Measurements from ENCODE around the gene LHB. TPM values are rescaled to one million over a fixed set of nuclear protein-coding genes. Genes with fewer than 3 reads are reported as not detected.

Gene LHB
- polyA plus RNA-seq, 10 donors, result 0.34 TPM; not detected in 9

- DNase-seq, result no peak
Measured at GRCh38 chr19:48985711-48986110, 31.2 kb downstream of the LHB start.

DNA sequence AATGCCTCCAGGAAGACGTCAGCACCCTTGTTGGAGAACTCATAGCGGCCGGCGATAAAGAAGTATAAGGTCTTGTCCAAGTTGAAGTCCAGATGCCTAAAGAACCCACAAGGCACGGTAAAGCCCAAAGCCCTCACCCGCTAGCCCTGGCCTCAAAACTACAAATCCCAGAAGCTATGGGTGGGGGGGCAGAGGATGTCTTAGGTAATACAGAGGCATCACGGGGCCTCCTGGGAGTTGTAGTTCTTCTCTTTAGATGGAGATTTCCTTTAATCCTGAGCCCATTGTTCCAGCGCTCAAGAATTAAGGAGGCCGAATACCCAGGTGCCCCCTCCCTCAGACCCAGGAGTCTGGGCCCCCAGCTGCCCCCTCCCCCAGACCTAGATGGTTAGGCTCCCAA is 34.6 kb downstream of the LHB start:
- DNase-seq, result no peak

DNA sequence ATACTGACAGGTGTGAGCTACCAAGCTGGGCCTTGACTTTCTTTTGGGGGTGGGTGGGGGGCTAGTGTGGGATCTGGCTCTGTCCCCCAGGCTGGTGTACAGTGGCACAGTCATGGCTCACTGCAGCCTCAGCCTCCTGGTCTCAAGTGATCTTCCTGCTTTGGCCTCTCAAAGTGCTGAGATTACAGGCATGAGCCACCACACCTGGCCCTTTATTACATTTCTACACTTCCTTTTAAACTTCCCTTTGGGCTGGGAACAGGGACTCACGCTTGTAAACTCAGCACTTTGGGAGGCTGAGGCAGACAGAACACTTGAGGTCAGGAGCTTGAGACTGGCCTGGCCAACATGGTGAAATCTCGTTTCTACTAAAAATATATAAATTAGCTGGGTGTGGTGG is 39.8 kb downstream of the LHB start:
- DNase-seq, result no peak

GRCh38 chr19:48975947-48976847 is 40.7 kb downstream of the LHB start:
- peak in 1 of 3 donors; percentile 66 for DNase-seq

GRCh38 chr19:48970923-48971395 is 45.9 kb downstream of the LHB start:
- peak; percentile 71 to 91 (median 87) for DNase-seq

DNA sequence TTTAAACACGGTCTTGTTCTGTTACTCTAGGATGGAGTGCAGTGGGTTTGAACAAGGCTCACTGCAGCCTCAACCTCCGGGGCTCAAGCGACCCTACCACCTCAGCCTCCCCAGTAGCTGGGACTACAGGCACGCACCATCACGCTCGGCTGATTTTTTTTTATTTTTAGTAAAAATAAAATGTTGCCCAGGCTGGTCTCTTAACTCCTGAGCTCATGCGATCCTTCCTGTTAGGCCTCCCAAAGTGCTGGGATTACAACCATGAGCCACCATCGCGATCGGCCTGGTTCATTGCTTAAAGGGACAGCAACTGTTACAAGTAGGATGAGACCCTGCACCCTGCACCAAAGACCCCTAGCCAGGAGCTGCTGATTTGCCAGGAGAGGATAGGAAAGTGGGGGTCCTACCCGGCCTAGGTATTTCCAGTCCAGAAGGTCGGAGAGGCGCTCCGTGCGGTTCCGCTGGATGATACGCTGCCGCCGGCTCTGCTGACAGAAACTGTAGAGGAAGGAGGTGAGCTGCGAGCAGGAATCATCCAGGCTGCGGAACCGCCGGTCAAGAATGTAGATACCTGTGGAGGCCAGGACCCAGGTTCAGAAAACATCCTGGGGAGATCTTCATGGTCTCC is 46.6 kb downstream of the LHB start:
- DNase-seq, result no peak

- DNase-seq, result no peak
Measured at GRCh38 chr19:48969276-48970138, 47.4 kb downstream of the LHB start.

GRCh38 chr19:48968813-48969218 is 48.1 kb downstream of the LHB start:
- no peak for DNase-seq

DNA sequence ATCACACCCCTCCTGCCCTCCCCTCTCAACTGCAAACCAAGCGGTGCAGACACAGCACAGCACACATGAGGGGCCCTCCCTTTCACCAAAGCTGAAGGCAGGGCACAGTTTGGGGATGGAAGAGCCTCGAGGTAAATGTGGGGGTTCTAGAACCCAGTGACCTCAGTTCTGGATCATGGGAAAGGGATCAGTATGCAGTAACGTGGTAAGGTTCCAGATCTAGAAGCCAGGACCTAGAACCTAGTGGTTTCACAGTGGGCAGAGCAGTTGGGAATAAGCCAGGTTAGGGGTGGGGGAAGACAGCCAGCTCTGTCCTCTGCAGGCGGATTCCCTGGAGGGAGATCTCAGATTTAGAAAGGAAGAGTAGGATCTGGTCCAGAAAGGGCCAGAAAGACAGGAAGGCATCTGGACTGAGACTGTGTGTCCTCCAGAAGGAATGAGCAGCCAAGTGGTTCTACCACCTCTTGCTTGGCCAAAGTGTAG is 48.7 kb downstream of the LHB start:
- no peak for DNase-seq

DNA sequence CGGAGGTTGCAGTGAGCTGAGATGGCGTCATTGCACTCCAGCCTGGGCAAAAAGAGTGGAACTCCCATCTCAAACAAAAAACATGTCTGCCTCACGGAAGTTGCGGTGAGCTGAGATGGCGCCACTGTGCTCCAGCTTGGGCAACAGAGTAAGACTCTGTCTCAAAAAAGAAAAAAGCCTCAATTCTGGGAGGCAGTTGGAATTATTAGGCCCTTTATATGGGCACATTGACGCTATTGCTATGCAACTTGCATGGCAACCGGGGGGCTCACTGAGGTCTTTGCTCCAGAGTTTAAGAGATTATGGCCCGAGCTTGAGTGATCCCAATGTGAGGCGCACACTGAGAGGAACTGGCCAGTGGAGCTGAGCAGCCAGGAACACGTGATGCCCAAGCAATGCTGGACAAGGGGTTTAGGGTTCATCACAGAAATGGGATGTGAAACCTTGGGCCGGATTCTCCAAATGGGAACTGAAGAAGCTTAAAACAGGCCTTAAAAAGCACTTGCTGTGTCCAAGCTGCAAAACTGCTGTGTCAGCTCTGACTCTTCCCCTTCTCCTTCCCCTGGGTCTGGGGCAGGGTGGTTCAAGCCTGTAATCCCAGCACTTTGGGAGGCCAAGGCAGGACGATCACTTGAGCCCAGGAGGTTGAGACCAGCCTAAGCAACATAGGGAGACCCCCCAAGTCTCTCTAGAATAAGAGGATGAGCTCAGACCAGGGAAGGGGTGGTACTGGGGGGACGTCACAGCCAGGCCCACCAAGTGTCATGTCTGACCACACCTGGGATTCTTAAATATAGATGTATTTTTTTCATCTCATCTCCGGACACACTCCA is 49.3 kb downstream of the LHB start:
- peak in 1 of 3 donors; percentile 68 for DNase-seq

GRCh38 chr19:48966541-48967345 is 50.1 kb downstream of the LHB start:
- no peak for DNase-seq

Other genes with a start within 250 kb of the LHB start
- gene BCAT2, start 206.1 kb downstream of the LHB start, polyA plus RNA-seq (ENCODE audit: insufficient read length in 10 of 10), result 10 to 100 TPM; 19.6 to 24.3 (median 22.4) TPM
- 1 to 10 TPM; 2.6 to 4.5 (median 3.2) TPM for gene HSD17B14, start 180.6 kb downstream of the LHB start, polyA plus RNA-seq (ENCODE audit: insufficient read length in 10 of 10)
- 10 to 100 TPM; 23.6 to 43.5 (median 33.1) TPM for gene PLEKHA4, start 148.5 kb downstream of the LHB start, polyA plus RNA-seq (ENCODE audit: insufficient read length in 10 of 10)
- 10 to 100 TPM; 44.3 to 79.0 (median 62.4) TPM for gene PPP1R15A, start 144.7 kb downstream of the LHB start, polyA plus RNA-seq (ENCODE audit: insufficient read length in 10 of 10)
- under 1 TPM in 5 of 10 donors, not detected in 5; 0.16 to 0.54 (median 0.30) TPM for gene TULP2, start 118.3 kb downstream of the LHB start, polyA plus RNA-seq (ENCODE audit: insufficient read length in 10 of 10)
- 100 to 1,000 TPM; 118 to 190 (median 146) TPM for gene NUCB1, start 116.8 kb downstream of the LHB start, polyA plus RNA-seq (ENCODE audit: insufficient read length in 10 of 10)
- under 1 TPM in 9 of 10 donors, not detected in 1; 0.15 to 0.80 (median 0.39) TPM for gene DHDH, start 83.4 kb downstream of the LHB start, polyA plus RNA-seq (ENCODE audit: insufficient read length in 10 of 10)
- gene BAX, start 62.2 kb downstream of the LHB start, polyA plus RNA-seq (ENCODE audit: insufficient read length in 10 of 10), result 10 to 100 TPM; 32.8 to 56.5 (median 42.7) TPM
- 100 to 1,000 TPM; 520 to 975 (median 659) TPM for gene FTL, start 51.8 kb downstream of the LHB start, polyA plus RNA-seq (ENCODE audit: insufficient read length in 10 of 10)
- gene GYS1, start 23.8 kb downstream of the LHB start, polyA plus RNA-seq (ENCODE audit: insufficient read length in 10 of 10), result 100 to 1,000 TPM in 2 of 10 donors, 10 to 100 TPM in 8; 52.5 to 103 (median 84.0) TPM
- 10 to 100 TPM; 43.8 to 73.4 (median 52.0) TPM for gene RUVBL2, start 23.2 kb downstream of the LHB start, polyA plus RNA-seq (ENCODE audit: insufficient read length in 10 of 10)
- gene CGB3, start 7.2 kb upstream of the LHB start, polyA plus RNA-seq (ENCODE audit: insufficient read length in 10 of 10), result under 1 TPM in 2 of 10 donors, not detected in 8; 0.19 to 0.54 TPM
- under 1 TPM in 1 of 10 donors, not detected in 9; 0.49 TPM for gene CGB2, start 14.8 kb upstream of the LHB start, polyA plus RNA-seq (ENCODE audit: insufficient read length in 10 of 10)
- under 1 TPM in 1 of 10 donors, not detected in 9; 0.90 TPM for gene CGB1, start 19.8 kb upstream of the LHB start, polyA plus RNA-seq (ENCODE audit: insufficient read length in 10 of 10)
- gene CGB5, start 26.8 kb upstream of the LHB start, polyA plus RNA-seq (ENCODE audit: insufficient read length in 10 of 10), result 1 to 10 TPM in 4 of 10 donors, under 1 TPM in 1, not detected in 5; 0.44 to 2.1 (median 1.5) TPM
- 1 to 10 TPM in 2 of 10 donors, under 1 TPM in 3, not detected in 5; 0.40 to 1.6 (median 0.82) TPM for gene CGB8, start 32.0 kb upstream of the LHB start, polyA plus RNA-seq (ENCODE audit: insufficient read length in 10 of 10)
- gene CGB7, start 40.7 kb upstream of the LHB start, polyA plus RNA-seq (ENCODE audit: insufficient read length in 10 of 10), result 1 to 10 TPM in 3 of 10 donors, under 1 TPM in 7; 0.50 to 1.5 (median 0.66) TPM
- gene NTF4, start 47.7 kb upstream of the LHB start, polyA plus RNA-seq (ENCODE audit: insufficient read length in 10 of 10), result 1 to 10 TPM; 2.4 to 5.8 (median 3.8) TPM
- 1 to 10 TPM; 3.3 to 9.4 (median 7.1) TPM for gene KCNA7, start 55.6 kb upstream of the LHB start, polyA plus RNA-seq (ENCODE audit: insufficient read length in 10 of 10)
- 100 to 1,000 TPM; 136 to 261 (median 187) TPM for gene SNRNP70, start 68.4 kb upstream of the LHB start, polyA plus RNA-seq (ENCODE audit: insufficient read length in 10 of 10)
- gene LIN7B, start 97.3 kb upstream of the LHB start, polyA plus RNA-seq (ENCODE audit: insufficient read length in 10 of 10), result 10 to 100 TPM in 4 of 10 donors, 1 to 10 TPM in 6; 8.1 to 14.5 (median 9.8) TPM
- 1 to 10 TPM in 1 of 10 donors, under 1 TPM in 7, not detected in 2; 0.26 to 1.4 (median 0.64) TPM for gene C19orf73, start 102.1 kb upstream of the LHB start, polyA plus RNA-seq (ENCODE audit: insufficient read length in 10 of 10)
- 10 to 100 TPM in 1 of 10 donors, 1 to 10 TPM in 9; 3.4 to 11.9 (median 6.6) TPM for gene PPFIA3, start 102.5 kb upstream of the LHB start, polyA plus RNA-seq (ENCODE audit: insufficient read length in 10 of 10)
- gene HRC, start 138.3 kb upstream of the LHB start, polyA plus RNA-seq (ENCODE audit: insufficient read length in 10 of 10), result 100 to 1,000 TPM in 9 of 10 donors, 10 to 100 TPM in 1; 77.6 to 154 (median 138) TPM
- gene TRPM4, start 140.7 kb upstream of the LHB start, polyA plus RNA-seq (ENCODE audit: insufficient read length in 10 of 10), result 10 to 100 TPM; 16.8 to 66.3 (median 31.4) TPM

Measured in muscle of back (tissue), 11 donors.